Smooth muscle cell of bladder (primary cell): ENCODE data around the gene MYADML2. TPM values are rescaled to one million over a fixed set of nuclear protein-coding genes. Genes with fewer than 3 reads are reported as not detected.

Source experiments
- total RNA-seq: library from RNA; depleted of rRNA; stranded (reverse); fragments of >200 nt; gene quantifications from 2 replicates; pipeline ENCODE4 v1.2.3, GENCODE V29; 2014

Gene MYADML2, protein sequence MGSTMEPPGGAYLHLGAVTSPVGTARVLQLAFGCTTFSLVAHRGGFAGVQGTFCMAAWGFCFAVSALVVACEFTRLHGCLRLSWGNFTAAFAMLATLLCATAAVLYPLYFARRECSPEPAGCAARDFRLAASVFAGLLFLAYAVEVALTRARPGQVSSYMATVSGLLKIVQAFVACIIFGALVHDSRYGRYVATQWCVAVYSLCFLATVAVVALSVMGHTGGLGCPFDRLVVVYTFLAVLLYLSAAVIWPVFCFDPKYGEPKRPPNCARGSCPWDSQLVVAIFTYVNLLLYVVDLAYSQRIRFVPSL
- not detected in 2 replicates for total RNA-seq

DNA sequence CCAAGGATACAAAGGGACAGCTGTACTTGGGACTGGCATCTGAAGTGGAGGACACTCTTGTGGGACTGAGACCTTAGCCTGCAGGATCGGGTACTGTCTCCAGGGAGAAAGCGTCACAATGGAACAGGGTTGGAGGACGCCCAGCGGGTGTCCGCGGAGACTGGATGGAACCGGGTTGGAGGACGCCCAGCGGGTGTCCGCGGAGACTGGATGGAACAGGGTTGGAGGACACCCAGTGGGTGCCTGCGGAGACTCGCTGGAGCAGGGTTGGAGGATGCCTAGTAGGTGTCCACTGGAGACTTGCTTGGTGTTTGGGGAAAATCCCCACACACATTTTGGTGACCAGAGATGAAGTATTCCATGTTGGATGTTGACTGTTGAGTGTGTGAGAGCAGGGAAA lies at the start of gene MYADML2:
TSS of gene MYADML2 (minus strand) at position 45 of the 400 bp plus-strand sequence. CDS start 5,492 bp downstream, outside the sequence.

GRCh38 chr17:81977211-81977808 lies 30.3 kb upstream of the MYADML2 start, which contains the start of gene ASPSCR1:
TSS of gene ASPSCR1 (plus strand) at chr17:81977629. CDS start at chr17:81977647, 18 bp downstream.

GRCh38 chr17:81961087-81961511 lies 14.1 kb upstream of the MYADML2 start, which contains the start of gene NOTUM:
TSS of gene NOTUM (minus strand) at chr17:81961187. CDS start at chr17:81960909, 278 bp downstream.

GRCh38 chr17:81927653-81928543 lies 19.1 kb downstream of the MYADML2 start, which contains the start of gene MAFG:
TSS of gene MAFG (minus strand) at chr17:81927735. CDS start at chr17:81923185, 4,550 bp downstream.

GRCh38 chr17:81917565-81918332 lies 29.3 kb downstream of the MYADML2 start, which contains the start of gene SIRT7:
TSS of gene SIRT7 (minus strand) at chr17:81918176. CDS start at chr17:81918131, 45 bp downstream.

DNA sequence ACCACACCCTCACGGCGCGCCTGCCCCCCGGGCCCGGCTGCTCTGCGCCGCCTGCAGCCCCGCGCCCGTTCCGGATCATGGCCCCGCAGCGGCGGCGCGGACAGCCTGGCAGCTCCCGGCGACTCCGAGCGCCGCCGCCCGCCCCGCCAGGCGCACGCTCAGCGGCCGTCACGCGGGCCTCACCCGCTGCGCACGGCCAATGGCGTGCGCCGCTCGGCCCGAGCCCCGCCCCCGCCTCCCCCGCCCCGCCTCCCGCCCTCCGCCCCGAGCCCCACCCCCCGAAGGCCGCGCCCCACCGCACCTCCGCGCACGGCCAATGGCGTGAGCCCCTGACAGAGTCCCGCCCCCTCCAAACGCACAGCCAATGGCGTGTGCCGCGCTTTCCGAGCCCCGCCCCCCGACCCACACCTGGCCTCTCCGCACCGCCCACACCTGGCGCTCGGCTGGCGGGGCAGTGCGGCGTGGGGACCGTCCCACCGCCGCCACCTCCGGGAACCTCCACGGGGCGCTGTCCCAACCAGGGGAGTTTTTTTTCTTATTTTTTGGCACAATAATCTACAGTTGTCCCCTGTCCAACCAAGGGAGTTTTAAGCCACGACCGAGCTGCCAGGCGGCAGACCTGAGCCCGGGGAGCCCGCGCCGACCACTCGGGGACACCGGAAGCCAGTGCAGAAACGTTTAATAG lies 35.6 kb downstream of the MYADML2 start, which contains the start of gene PCYT2:
TSS of gene PCYT2 (minus strand) at position 123 of the 685 bp plus-strand sequence. CDS start at position 79, 44 bp downstream.

DNA sequence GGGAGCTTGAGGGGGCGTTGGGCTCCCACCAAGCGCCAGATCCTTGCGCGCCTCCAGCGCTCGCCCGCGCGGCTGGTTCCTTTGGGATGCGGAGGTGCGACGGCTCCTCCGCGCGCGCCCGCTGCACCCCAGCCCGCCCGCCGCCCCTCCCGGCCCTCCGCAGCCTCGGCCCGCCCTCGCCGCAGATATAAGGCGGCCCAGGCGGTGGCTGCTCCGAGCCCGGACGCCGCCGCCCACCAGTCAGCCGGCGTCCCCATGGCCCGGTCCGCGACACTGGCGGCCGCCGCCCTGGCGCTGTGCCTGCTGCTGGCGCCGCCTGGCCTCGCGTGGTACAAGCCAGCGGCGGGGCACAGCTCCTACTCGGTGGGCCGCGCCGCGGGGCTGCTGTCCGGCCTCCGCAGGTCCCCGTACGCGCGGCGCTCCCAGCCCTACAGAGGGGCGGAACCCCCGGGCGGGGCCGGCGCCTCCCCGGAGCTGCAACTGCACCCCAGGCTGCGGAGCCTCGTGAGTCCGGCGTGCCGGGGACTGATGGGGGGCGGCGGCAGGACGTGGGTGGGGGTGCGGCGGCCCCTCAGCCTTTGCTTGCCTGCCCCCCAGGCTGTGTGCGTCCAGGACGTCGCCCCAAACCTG lies 44.9 kb downstream of the MYADML2 start, which contains the start of gene NPB:
TSS of gene NPB (plus strand) at position 216 of the 630 bp plus-strand sequence. CDS start at position 256, 40 bp downstream.

Other genes with a start within 250 kb of the MYADML2 start
- gene MRPL12, start 243.9 kb downstream of the MYADML2 start, total RNA-seq = 5.4 and 6.6 TPM in 2 replicates
- gene SLC25A10, start 234.9 kb downstream of the MYADML2 start, total RNA-seq = 6.1 and 6.3 TPM in 2 replicates
- 0.09 TPM in 1 of 2 replicates, not detected in the other for gene GCGR, start 143.1 kb downstream of the MYADML2 start, total RNA-seq
- gene MCRIP1, start 113.9 kb downstream of the MYADML2 start, total RNA-seq = 78.6 and 95.7 TPM in 2 replicates
- gene PPP1R27, start 112.2 kb downstream of the MYADML2 start, total RNA-seq = not detected in 2 replicates
- 1,172 and 1,485 TPM in 2 replicates for gene P4HB, start 86.7 kb downstream of the MYADML2 start, total RNA-seq
- 48.4 and 63.1 TPM in 2 replicates for gene ARHGDIA, start 75.9 kb downstream of the MYADML2 start, total RNA-seq
- gene ALYREF, start 55.6 kb downstream of the MYADML2 start, total RNA-seq = 109 and 112 TPM in 2 replicates
- 198 and 226 TPM in 2 replicates for gene ANAPC11, start 55.5 kb downstream of the MYADML2 start, total RNA-seq
- 0.28 and 0.46 TPM in 2 replicates for gene NPB, start 45.0 kb downstream of the MYADML2 start, total RNA-seq
- gene PCYT2, start 35.8 kb downstream of the MYADML2 start, total RNA-seq = 61.2 and 81.8 TPM in 2 replicates
- 16.9 and 21.2 TPM in 2 replicates for gene SIRT7, start 29.1 kb downstream of the MYADML2 start, total RNA-seq
- 13.7 and 17.0 TPM in 2 replicates for gene MAFG, start 19.5 kb downstream of the MYADML2 start, total RNA-seq
- gene PYCR1, start 9.9 kb downstream of the MYADML2 start, total RNA-seq = 105 and 117 TPM in 2 replicates
- gene NOTUM, start 14.0 kb upstream of the MYADML2 start, total RNA-seq = under 0.01 and 0.09 TPM in 2 replicates
- gene ASPSCR1, start 30.4 kb upstream of the MYADML2 start, total RNA-seq = 25.0 and 26.6 TPM in 2 replicates
- gene CENPX, start 75.6 kb upstream of the MYADML2 start, total RNA-seq = 14.4 and 20.1 TPM in 2 replicates
- gene LRRC45, start 76.1 kb upstream of the MYADML2 start, total RNA-seq = 9.2 and 11.1 TPM in 2 replicates
- 5.7 and 10.6 TPM in 2 replicates for gene RAC3, start 84.4 kb upstream of the MYADML2 start, total RNA-seq
- 44.4 and 57.6 TPM in 2 replicates for gene DCXR, start 90.5 kb upstream of the MYADML2 start, total RNA-seq
- gene RFNG, start 104.6 kb upstream of the MYADML2 start, total RNA-seq = 27.9 and 44.6 TPM in 2 replicates
- gene GPS1, start 104.7 kb upstream of the MYADML2 start, total RNA-seq = 85.9 and 88.7 TPM in 2 replicates
- 48.6 and 57.0 TPM in 2 replicates for gene DUS1L, start 118.6 kb upstream of the MYADML2 start, total RNA-seq
- gene FASN, start 151.0 kb upstream of the MYADML2 start, total RNA-seq = 67.0 and 94.7 TPM in 2 replicates